Neural cell (in vitro differentiated cells): ENCODE measurements around the gene DCTN3. TPM values are rescaled to one million over a fixed set of nuclear protein-coding genes. Genes with fewer than 3 reads are reported as not detected.
A peak's percentile ranks its signal among the peaks of the same experiment; 100 is the strongest.

ENCODE experiments used
- H2AFZ ChIP-seq: fragments of 200-600, 300-800 bp; sonication (generic), shearing (Covaris generic); 2 replicates; pipeline ENCODE4 v1.6.0; 2014; ENCODE audit warnings: low read depth, mild to moderate bottlenecking, antibody characterized with exemption, low read length, moderate library complexity
- H3F3A ChIP-seq: fragments of 200-600 bp; shearing (Covaris generic); 2 replicates; pipeline ENCODE4 v1.6.1; 2016; ENCODE audit warnings: mild to moderate bottlenecking, moderate library complexity, mixed read lengths, antibody characterized with exemption, low read length; ENCODE audit not compliant: insufficient read depth, poor library complexity, severe bottlenecking
- H3K27ac ChIP-seq: fragments of 200-600, 300-800 bp; sonication (generic), shearing (Covaris generic); 2 replicates; pipeline ENCODE4 v1.5.1; 2014; ENCODE audit warnings: mild to moderate bottlenecking, low read length, moderate library complexity
- H3K27me3 ChIP-seq: fragments of 300-800, 200-600 bp; sonication (generic), shearing (Covaris generic); 2 replicates; pipeline ENCODE4 v1.6.0; 2014; ENCODE audit warnings: mild to moderate bottlenecking, low read depth, low read length, moderate library complexity; ENCODE audit not compliant: insufficient read depth
- H3K36me3 ChIP-seq: fragments of 300-800, 200-600 bp; sonication (generic), shearing (Covaris generic); 2 replicates; pipeline ENCODE4 v1.5.1; 2014; ENCODE audit warnings: mild to moderate bottlenecking, antibody characterized with exemption, low read length, moderate library complexity; ENCODE audit not compliant: insufficient read depth
- H3K4me2 ChIP-seq: fragments of 300-800, 200-600 bp; sonication (generic), shearing (Covaris generic); 2 replicates; pipeline ENCODE4 v1.6.0; 2014; ENCODE audit warnings: mild to moderate bottlenecking, low read length
- H3K4me3 ChIP-seq: fragments of 300-800, 200-600 bp; sonication (generic), shearing (Covaris generic); 2 replicates; pipeline ENCODE4 v1.5.1; 2014; ENCODE audit warnings: mild to moderate bottlenecking, low read length, moderate library complexity
- H3K79me2 ChIP-seq: fragments of 200-600 bp; shearing (Covaris generic); replicated peaks from 2 replicates; pipeline ENCODE4 v1.6.0; 2014; ENCODE audit warnings: mild to moderate bottlenecking, low read length, moderate library complexity; ENCODE audit not compliant: insufficient read depth
- H3K9ac ChIP-seq: fragments of 300-800, 200-600 bp; sonication (generic), shearing (Covaris generic); 2 replicates; pipeline ENCODE4 v1.6.1; 2016; ENCODE audit warnings: mild to moderate bottlenecking, low read length, mixed read lengths
- H3K9me2 ChIP-seq: fragments of 200-600 bp; shearing (Covaris generic); 2 replicates; pipeline ENCODE4 v1.6.1; 2016; ENCODE audit warnings: mild to moderate bottlenecking, low read length, mixed read lengths; ENCODE audit not compliant: insufficient read depth
- H3K9me3 ChIP-seq: fragments of 200-600, 300-800 bp; sonication (generic), shearing (Covaris generic); 2 replicates; pipeline ENCODE4 v1.6.1; 2016; ENCODE audit warnings: mild to moderate bottlenecking, mixed run types, low read length, moderate library complexity, mixed read lengths
- H4K20me1 ChIP-seq: fragments of 200-600 bp; shearing (Covaris generic); 2 replicates; pipeline ENCODE4 v1.6.1; 2016; ENCODE audit warnings: mild to moderate bottlenecking, mixed run types; ENCODE audit not compliant: insufficient read depth
- CTCF ChIP-seq: fragments of 450-650 bp; IDR thresholded peaks from 2 replicates; pipeline ENCODE4 v1.5.1; 2014; ENCODE audit warnings: antibody characterized with exemption, mild to moderate bottlenecking, moderate library complexity; ENCODE audit not compliant: poor library complexity, severe bottlenecking
- EP300 ChIP-seq: fragments of 450-650 bp; conservative IDR thresholded peaks from 2 replicates; pipeline ENCODE4 v1.6.1; 2014; ENCODE audit warnings: antibody characterized with exemption, mild to moderate bottlenecking, moderate library complexity; ENCODE audit not compliant: poor library complexity, severe bottlenecking
- EZH2 ChIP-seq: fragments of 200-600, 300-800 bp; shearing (Covaris generic), sonication (generic); IDR thresholded peaks from 2 replicates; pipeline ENCODE4 v1.6.1; 2014; ENCODE audit warnings: antibody characterized with exemption, low read length, borderline replicate concordance, mild to moderate bottlenecking; ENCODE audit not compliant: insufficient read depth, poor library complexity, severe bottlenecking
- MXI1 ChIP-seq: fragments of 450-650 bp; conservative IDR thresholded peaks from 2 replicates; pipeline ENCODE4 v1.6.1; 2014; ENCODE audit warnings: antibody characterized with exemption, mild to moderate bottlenecking; ENCODE audit not compliant: poor library complexity, severe bottlenecking
- POLR2AphosphoS5 ChIP-seq: IDR thresholded peaks from 2 replicates; pipeline ENCODE4 v1.6.1; 2012
- RAD21 ChIP-seq: fragments of 450-650 bp; conservative IDR thresholded peaks from 2 replicates; pipeline ENCODE4 v1.6.1; 2014; ENCODE audit warnings: antibody characterized with exemption, mild to moderate bottlenecking, moderate library complexity
- REST ChIP-seq: IDR thresholded peaks from 2 replicates; pipeline ENCODE4 v1.6.1; 2012; ENCODE audit warnings: borderline replicate concordance
- SMC3 ChIP-seq: fragments of 450-650 bp; conservative IDR thresholded peaks from 2 replicates; pipeline ENCODE4 v1.6.1; 2014; ENCODE audit warnings: antibody characterized with exemption, mild to moderate bottlenecking, moderate library complexity; ENCODE audit not compliant: poor library complexity
- TAF1 ChIP-seq: IDR thresholded peaks from 2 replicates; pipeline ENCODE4 v1.6.1; 2012; ENCODE audit warnings: low read depth
- polyA plus RNA-seq: library from polyadenylated mRNA; depleted of rRNA; stranded (reverse); fragments of >200 nt; gene quantifications from 2 replicates; pipeline ENCODE4 v1.2.3, GENCODE V29; 2014

DCTN3 gene
- polyA plus RNA-seq, 1 donor from 2014 or later = 380 TPM

- Histone ChIP-seq H3K4me3 (peak overlapping the region; percentile 53), H2AFZ (no peak overlapping the region), H3K9ac (peak overlapping the region; percentile 46), H3K9me2 (no peaks in the 10 kb centered on the region), H3K4me2 (no peak overlapping the region), H3F3A (no peaks in the 10 kb centered on the region), H3K27ac (peak overlapping the region; percentile 70), H3K79me2 (no peaks in the 10 kb centered on the region), H3K36me3 (no peaks in the 10 kb centered on the region), H4K20me1 (no peaks in the 10 kb centered on the region), H3K9me3 (no peaks in the 10 kb centered on the region), H3K27me3 (no peaks in the 10 kb centered on the region)
- TF ChIP-seq CTCF = no peak
Measured at GRCh38 chr9:34653151-34654072, 33.1 kb upstream of the DCTN3 start.

GRCh38 chr9:34652602-34653000, 32.3 kb upstream of the DCTN3 start:
- Histone ChIP-seq H3K9me2 (no peaks in the 10 kb centered on the region), H3K36me3 (no peaks in the 10 kb centered on the region), H3K9me3 (no peaks in the 10 kb centered on the region), H2AFZ (no peak overlapping the region), H3K27ac (peak overlapping the region; percentile 70), H3K79me2 (no peaks in the 10 kb centered on the region), H4K20me1 (no peaks in the 10 kb centered on the region), H3K9ac (peak overlapping the region; percentile 46), H3K4me3 (peak overlapping the region; percentile 53), H3K27me3 (no peaks in the 10 kb centered on the region), H3F3A (no peaks in the 10 kb centered on the region), H3K4me2 (peak overlapping the region; percentile 42)
- TF ChIP-seq RAD21 (no peak), CTCF (no peak), SMC3 (no peak), EP300 (no peak), TAF1 (no peak), MXI1 (peak; percentile 5), EZH2 (no peak), POLR2AphosphoS5 (no peak), REST (no peak)
